HG03558 (cell line): ENCODE measurements around the gene PIGZ.

Source experiments
- ATAC-seq: cut with Tn5 transposase; IDR thresholded peaks from one replicate; pipeline ENCODE4 v1.9.1; 2021; ENCODE audit warnings: moderate number of reproducible peaks; ENCODE audit not compliant: unreplicated experiment; ENCODE audit errors: extremely low read depth

Gene PIGZ

GRCh38 chr3:196920733-196921132 lies 47.9 kb downstream of the PIGZ start:
- ATAC-seq = no peak

- ATAC-seq = no peak
Measured at GRCh38 chr3:196918968-196919367, 49.7 kb downstream of the PIGZ start.

- no peak for ATAC-seq
Measured at GRCh38 chr3:196916995-196917394, 51.6 kb downstream of the PIGZ start.

GRCh38 chr3:196916221-196916620 lies 52.4 kb downstream of the PIGZ start:
- no peak for ATAC-seq

GRCh38 chr3:196915375-196915774 lies 53.3 kb downstream of the PIGZ start:
- no peak for ATAC-seq

- no peak for ATAC-seq
Measured at GRCh38 chr3:196914866-196915265, 53.8 kb downstream of the PIGZ start.

- ATAC-seq = no peak
Measured at GRCh38 chr3:196903740-196904139, 64.9 kb downstream of the PIGZ start.

GRCh38 chr3:196902296-196902695 lies 66.3 kb downstream of the PIGZ start:
- ATAC-seq = no peak

GRCh38 chr3:196901768-196902167 lies 66.9 kb downstream of the PIGZ start:
- no peak for ATAC-seq
